LNCaP clone FGC (cell line): ENCODE measurements around the gene GSTT4.
"Not testable (repeated sequence)": the region's sequence is repeated elsewhere in the genome, so short reads cannot be mapped to it uniquely, and the experiment has no call there.

Source experiments
- DNase-seq: peaks from one replicate; pipeline ENCODE4 v3.0.0-alpha.2; 2011; ENCODE audit warnings: low read depth
- H3K4me3 ChIP-seq: 2 replicates; pipeline ENCODE4 v1.5.1; 2011; ENCODE audit warnings: mild to moderate bottlenecking, low read depth, low read length, control low read depth
- TF ChIP-seq, protein P1 (sequence below): IDR thresholded peaks from 2 replicates; pipeline ENCODE4 v1.5.1; 2012; ENCODE audit warnings: mild to moderate bottlenecking; ENCODE audit not compliant: control insufficient read depth, insufficient read depth; ENCODE audit errors: extremely low read depth

The GSTT4 gene

DNA sequence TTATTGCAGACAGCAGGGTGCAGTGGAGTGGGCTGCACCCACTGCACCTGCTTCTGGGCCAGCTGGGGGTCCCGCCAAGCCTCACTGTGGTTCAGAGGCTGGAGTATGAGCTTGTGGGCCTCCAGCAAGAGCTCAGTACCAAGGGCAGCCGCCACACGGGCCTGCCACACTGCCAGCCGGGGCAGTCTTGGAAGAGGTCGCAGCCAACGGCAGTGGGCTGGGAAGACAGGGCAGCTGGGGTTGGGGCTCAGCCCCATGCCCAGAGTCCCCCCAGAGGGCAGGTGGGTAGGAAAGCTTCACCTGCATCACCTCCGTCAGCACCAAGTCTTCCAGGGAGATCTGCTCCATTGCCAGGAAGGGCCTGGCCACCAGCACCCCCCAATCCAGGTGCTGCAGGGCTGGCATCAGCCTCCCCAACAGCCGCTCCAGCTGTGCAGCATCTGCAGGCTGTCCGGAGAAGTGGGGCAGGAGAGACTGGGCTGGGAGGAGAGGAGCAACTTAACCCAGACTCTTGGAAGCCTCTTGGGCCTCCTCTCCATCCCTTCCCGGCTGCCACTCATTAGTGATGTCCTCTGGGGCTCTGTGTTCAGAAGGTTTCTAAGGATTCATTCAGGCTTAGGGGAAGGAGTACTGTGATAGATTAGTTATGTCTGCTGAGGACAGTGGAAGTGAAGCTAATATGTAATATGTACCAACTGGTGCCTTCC, 1.1 kb upstream of the GSTT4 start:
- no peak for DNase-seq
- TF ChIP-seq, protein P1, sequence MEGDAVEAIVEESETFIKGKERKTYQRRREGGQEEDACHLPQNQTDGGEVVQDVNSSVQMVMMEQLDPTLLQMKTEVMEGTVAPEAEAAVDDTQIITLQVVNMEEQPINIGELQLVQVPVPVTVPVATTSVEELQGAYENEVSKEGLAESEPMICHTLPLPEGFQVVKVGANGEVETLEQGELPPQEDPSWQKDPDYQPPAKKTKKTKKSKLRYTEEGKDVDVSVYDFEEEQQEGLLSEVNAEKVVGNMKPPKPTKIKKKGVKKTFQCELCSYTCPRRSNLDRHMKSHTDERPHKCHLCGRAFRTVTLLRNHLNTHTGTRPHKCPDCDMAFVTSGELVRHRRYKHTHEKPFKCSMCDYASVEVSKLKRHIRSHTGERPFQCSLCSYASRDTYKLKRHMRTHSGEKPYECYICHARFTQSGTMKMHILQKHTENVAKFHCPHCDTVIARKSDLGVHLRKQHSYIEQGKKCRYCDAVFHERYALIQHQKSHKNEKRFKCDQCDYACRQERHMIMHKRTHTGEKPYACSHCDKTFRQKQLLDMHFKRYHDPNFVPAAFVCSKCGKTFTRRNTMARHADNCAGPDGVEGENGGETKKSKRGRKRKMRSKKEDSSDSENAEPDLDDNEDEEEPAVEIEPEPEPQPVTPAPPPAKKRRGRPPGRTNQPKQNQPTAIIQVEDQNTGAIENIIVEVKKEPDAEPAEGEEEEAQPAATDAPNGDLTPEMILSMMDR, result no peak
- no peak overlapping the region for H3K4me3 ChIP-seq

DNA sequence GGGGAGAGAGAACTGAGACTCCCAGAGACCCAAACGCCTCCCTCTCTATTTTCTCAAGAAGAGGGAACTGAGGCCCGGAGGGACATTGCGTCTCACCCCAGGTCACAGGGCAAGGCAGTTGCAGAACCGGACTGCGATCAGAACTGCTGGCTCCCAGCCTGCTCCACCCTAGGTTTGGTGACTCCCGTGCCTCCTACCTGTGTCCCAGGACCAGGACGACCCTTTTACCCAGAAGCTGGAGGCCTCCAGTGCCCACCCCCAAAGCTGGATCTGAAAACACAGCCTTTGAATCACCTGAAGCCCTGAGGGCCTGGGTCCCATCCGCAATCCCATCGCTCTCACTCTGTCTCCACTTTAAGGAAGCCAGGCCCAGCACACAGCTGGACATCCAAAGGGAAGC, 1.4 kb downstream of the GSTT4 start:
- H3K4me3 ChIP-seq, result no peak overlapping the region
- TF ChIP-seq, protein P1, result no peak
- no peak for DNase-seq

DNA sequence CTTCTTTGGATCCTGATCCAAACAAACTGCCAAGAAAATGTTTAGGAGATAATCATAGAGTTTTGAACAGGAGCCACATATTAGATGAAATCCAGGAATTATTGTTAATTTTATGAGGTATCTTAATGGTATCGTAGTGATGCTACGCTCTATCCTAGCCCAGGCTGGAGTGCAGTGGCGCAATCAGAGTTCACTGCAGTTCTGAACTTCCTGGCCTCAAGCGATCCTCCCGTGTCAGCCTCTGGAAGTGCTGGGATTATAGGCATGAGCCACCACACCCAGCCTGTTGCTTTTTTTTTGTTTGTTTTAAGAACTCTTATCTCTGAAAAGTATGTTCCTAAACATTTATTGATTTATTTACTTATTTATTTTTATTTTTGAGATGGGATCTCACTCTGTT, 2.4 kb downstream of the GSTT4 start:
- TF ChIP-seq, protein P1, result no peak
- no peak for DNase-seq

DNA sequence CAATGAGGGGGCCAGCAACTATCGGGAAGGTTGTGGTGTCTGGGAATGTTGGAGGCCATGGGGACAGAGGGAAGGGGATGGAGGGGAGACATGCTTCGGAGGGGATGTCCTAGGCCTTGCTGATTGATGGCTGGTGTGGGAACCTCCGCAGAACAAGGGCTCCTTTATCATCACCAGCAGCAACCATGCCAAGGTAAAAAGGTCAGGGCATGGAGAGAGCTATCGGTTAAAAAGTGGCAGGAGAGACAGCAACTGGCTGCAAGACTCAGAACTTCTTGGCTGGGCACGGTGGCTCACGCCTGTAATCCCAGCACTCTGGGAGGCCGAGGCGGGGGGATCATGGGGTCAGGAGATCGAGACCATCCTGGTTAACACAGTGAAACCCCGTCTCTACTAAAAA, 3.0 kb downstream of the GSTT4 start:
- TF ChIP-seq, protein P1, result no peak
- no peak for DNase-seq
- no peak overlapping the region for H3K4me3 ChIP-seq

More for the DNA sequence above, 2.4 kb downstream of the GSTT4 start:
- H3K4me3 ChIP-seq, result no peak overlapping the region

DNA sequence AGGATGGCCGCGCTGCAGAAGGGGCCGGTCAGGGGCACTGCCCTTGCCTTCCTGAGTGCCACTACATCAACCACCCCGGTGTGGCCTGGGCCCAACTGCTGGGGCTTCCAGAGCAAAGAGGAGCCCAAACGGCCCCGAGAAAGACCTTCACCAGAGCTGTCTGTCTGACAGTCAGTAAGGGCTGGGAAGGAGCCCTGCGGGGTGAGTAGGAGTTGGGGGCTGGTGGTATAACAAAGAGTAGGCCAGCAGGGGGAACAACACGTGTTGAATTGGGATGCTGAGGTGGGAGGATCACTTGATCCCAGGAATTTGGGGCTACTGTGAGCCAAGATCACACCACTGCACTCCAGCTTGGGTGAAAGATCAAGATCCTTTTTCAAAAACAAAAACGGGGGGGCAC, 3.9 kb downstream of the GSTT4 start:
- H3K4me3 ChIP-seq, result no peak overlapping the region
- TF ChIP-seq, protein P1, result no peak
- no peak for DNase-seq

- H3K4me3 ChIP-seq, DNase-seq: not testable (repeated sequence)
Observed at GRCh38 chr22:23999779-24000178, 5.5 kb downstream of the GSTT4 start.

- TF ChIP-seq, protein P1, result no peak
Observed at GRCh38 chr22:23997092-23997491, 8.2 kb downstream of the GSTT4 start.

GRCh38 chr22:23993581-23994177, 11.6 kb downstream of the GSTT4 start:
- DNase-seq, H3K4me3 ChIP-seq: not testable (repeated sequence)

More at GRCh38 chr22:23997092-23997491, 8.2 kb downstream of the GSTT4 start:
- no peak overlapping the region for H3K4me3 ChIP-seq
- no peak for DNase-seq

DNA sequence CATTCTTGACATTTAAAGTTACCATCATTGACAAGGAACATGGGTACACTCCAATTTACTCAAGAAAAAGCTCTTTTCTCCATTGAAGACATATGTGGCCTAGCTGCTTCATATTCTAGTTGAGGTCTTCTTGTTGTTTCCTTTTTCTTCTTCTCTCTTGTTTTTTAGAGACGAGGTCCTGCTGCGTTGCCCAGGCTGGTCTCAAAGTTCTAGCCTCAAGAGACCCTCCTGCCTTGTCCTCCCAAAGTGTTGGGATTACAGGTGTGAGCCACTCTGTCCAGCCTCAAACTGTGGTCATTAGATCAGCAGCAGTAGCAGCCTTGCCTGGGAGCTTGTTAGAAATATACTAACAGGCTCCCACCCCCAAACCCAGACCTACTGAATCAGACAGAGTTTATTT, 12.2 kb downstream of the GSTT4 start:
- DNase-seq, result not testable (repeated sequence)

DNA sequence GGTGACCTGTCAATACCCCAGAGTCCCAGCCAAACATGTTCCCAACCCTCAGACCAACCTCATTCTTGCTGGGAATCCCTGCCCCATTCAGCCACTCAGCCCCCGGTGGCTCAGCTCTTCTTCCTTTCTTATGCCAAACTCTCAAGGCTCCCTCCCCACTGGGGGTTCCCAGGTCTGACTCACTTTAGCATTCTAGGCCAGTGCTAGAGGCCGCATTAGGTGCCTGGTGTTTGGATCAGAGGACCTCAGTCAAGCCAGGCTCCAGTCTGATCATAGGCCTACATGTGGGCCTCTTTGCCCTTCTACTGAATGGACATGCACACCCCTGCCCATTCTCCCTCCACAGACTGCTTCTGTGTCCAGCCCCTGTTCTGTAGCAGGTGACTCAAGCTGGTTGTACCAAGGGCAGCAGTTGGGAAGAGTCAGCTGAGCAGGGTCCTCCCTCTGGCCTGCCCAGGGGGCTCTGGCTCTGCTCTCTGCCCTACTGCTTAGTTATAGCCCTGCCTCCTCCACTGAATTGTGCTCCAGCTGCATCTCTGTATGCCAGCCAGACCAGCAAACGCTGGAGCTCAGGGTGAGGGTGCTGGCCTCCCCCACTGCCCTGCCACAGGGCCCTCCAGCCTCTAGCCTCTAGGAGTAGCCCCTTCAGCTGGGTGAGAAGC, 15.5 kb downstream of the GSTT4 start:
- H3K4me3 ChIP-seq, DNase-seq: not testable (repeated sequence)

More for the DNA sequence above, 12.2 kb downstream of the GSTT4 start:
- H3K4me3 ChIP-seq, result not testable (repeated sequence)
